ENCODE data around the gene ABLIM1.

The ABLIM1 gene

GRCh38 chr10:114489521-114490310 lies 168.4 kb downstream of the ABLIM1 start:
- no peak for DNase-seq (ENCODE audit: low read depth in 2 of 2)

DNA sequence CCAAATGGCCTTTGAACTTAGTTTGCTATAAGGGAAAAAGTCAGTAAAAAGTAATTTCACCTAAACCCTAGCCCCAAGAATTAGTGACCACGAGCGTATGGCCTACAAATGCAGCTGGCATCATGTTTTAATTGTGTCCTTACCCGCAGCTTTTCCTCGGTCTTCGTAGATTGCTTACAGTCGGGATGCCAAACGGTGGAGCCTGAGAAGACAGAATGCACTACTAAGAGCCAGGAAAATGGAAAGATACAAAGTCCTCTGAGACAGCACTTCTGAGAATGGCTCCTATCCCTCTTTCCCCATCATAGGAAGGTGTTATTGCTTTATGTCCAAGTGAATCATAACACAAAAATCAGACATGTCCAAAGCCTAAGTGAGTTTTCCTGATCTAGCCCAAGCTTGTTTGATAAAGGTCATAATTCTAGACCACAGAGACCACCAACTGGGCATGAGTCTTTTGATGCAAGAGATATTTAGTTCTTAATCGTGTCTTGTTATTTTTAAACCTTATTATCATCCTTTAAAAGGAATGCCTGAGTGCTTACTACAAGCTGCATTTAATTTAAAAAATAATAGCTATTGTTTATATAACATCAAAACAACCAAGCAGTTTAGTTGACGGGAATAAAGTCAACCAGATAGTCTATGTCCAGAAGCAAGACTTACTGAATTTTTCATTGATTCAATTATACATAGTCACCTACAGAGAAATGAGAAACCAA lies 170.1 kb downstream of the ABLIM1 start:
- DNase-seq (ENCODE audit: low read depth in 2 of 2) = no peak

DNA sequence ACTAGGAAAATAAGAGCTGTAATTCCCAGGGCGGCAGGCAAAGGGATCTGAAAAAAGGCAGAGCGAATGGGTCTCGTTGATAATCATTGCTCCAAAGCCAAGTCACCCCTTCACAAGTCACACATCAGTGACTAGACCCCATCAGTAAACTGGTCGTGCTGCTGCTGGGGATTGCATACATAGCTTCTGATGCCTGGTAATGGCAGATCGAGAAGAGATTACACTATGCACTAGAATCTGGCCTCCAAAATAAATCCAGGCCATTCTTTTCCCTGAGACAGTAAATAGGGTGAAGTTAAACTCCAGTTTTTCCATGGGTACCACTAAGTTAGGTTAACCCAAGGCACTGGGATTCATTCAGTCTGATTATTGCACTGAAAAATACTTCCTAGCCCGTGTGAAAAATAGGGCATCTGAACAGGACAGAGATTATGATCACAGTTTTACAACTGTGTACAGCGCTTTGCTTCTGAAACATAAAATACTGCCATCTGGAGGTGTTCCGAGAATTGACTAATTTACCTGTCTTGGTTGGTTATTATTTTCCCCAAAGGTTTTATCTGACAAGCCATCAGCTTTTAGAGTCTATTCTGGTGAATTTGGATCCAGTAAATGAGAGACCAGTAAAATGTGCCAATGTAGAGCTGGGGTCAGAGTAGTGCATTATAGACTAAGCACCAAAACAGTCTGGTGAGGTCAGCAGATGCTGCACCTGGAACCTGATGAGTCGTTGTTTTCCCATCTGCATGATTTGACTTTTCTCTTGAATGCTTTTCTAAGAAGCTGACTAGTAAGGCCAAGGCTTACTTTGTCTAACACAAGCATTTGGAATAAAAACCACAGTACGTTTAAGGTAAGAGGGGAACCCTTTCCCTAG lies 170.9 kb downstream of the ABLIM1 start:
- no peak for DNase-seq (ENCODE audit: low read depth in 2 of 2)

DNA sequence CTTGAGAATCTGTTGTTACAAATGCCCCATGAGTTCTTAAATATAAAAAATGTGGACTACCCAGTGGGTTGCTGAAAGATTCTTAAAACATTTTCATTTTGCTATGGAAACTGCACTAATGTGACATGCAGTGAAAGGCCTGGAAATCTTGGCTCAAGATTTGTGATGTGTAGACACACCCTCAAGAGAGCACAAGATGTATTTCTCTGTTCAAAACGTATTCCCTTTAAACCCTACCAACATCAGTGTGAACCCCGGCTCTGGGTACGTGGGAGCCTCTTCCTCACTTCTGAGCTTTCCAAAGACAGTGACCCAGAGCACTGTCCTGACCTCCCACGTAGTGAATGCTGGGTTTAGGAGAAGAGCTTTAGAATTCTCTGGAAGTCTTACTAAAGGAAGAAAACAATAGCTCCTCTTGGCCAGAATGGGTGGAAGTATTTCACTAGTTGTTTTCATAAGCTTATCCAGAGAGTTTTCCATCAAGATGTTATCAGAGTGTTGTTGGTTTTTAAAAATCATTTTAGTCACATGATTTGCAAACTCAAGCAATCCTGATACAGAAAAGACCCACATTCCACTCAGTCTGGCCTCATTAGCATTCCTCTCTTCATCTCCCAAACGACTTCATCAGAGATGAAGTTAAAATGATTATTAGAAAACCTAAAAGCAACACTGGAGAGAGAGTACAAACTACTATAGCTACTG lies 172.2 kb downstream of the ABLIM1 start:
- DNase-seq (ENCODE audit: low read depth in 2 of 2) = no peak

- no peak for DNase-seq (ENCODE audit: low read depth in 2 of 2)
Measured at GRCh38 chr10:114483575-114483974, 174.5 kb downstream of the ABLIM1 start.

- DNase-seq (ENCODE audit: low read depth in 2 of 2) = no peak
Measured at GRCh38 chr10:114482480-114483304, 175.4 kb downstream of the ABLIM1 start.

GRCh38 chr10:114481055-114481454 lies 177.0 kb downstream of the ABLIM1 start:
- no peak for DNase-seq (ENCODE audit: low read depth in 2 of 2)

DNA sequence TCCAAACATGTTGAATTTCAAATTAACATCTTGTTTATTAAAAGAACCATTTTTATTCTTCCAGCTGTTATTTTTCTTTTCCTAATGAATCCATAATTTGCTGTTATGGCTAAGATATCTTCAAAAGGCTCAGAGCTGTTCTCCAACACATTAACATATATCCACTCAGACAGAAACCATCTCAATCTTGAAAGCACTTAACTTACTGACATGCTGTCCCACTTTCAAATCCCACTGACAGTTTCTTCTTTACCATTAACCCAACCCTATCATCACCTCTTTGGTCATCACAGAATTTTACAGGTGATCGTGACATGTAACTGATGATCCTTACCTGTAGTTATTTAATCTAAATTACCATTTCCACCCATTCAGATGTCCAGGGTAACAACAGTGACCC lies 178.2 kb downstream of the ABLIM1 start:
- DNase-seq (ENCODE audit: low read depth in 2 of 2) = no peak

DNA sequence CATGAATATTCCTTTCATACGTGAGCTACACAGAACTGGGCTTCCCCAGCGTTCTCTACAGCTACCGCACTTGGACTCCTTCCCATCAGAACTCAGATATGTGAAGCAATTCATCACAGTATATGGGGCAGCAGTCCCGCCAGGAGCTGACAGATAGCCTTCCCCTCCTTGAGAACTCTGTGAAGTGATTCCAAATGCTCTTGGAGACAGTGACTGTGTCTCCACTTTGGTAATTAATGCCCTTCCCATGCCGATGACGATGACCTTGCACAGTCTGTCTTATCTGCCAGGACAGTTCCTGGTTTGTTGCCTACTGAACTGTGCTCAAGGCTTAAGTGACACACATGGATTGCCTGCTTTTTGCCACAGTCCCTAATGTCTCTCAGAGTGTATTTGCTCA lies 178.8 kb downstream of the ABLIM1 start:
- DNase-seq (ENCODE audit: low read depth in 2 of 2) = no peak

DNA sequence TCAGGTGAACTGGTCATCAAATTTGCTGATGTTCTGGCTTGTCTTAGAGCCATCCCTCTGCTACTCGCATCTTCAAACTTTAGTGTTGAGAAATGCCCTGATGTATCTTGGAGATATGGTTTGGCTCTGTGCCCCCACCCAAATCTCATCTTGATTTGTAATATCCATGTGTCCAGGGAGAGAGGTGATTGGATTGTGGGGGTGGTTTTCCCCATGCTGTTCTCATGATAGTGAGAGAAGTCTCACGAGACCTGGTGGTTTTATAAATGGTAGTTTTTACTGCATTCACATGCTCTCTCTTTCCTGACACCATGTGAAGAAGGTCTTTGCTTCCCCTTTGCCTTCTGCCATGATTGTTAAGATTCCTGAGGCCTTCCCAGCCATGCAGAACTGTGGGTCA lies 179.8 kb downstream of the ABLIM1 start:
- no peak for DNase-seq (ENCODE audit: low read depth in 2 of 2)

GRCh38 chr10:114477285-114477684 lies 180.8 kb downstream of the ABLIM1 start:
- DNase-seq (ENCODE audit: low read depth in 2 of 2) = no peak

- DNase-seq (ENCODE audit: low read depth in 2 of 2) = no peak
Measured at GRCh38 chr10:114474989-114475388, 183.1 kb downstream of the ABLIM1 start.

DNA sequence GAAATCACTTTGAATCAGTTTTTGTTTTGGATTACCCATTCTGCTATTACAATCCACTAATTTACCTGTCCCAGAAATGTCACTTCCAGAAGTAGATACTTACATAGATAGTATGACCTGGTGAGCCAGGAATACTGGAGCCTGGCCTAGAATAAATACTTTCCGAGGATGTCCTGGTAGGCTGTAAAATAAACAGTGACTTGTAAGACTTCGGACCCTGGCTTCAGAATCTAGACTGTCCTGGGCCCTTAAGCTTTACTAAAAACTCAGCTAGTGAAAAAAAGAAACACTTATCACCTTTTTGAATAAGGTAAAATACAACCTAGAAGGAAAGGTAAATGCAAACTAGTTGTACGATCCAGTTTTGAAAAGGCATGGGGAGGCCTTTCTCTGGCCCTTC lies 184.3 kb downstream of the ABLIM1 start:
- DNase-seq (ENCODE audit: low read depth in 2 of 2) = no peak

GRCh38 chr10:114472877-114473253 lies 185.2 kb downstream of the ABLIM1 start:
- DNase-seq (ENCODE audit: low read depth in 2 of 2) = no peak

GRCh38 chr10:114471906-114472876 lies 185.9 kb downstream of the ABLIM1 start:
- no peak for DNase-seq (ENCODE audit: low read depth in 2 of 2)

GRCh38 chr10:114470956-114471905 lies 186.8 kb downstream of the ABLIM1 start:
- DNase-seq (ENCODE audit: low read depth in 2 of 2) = peak; percentile 34 to 44

DNA sequence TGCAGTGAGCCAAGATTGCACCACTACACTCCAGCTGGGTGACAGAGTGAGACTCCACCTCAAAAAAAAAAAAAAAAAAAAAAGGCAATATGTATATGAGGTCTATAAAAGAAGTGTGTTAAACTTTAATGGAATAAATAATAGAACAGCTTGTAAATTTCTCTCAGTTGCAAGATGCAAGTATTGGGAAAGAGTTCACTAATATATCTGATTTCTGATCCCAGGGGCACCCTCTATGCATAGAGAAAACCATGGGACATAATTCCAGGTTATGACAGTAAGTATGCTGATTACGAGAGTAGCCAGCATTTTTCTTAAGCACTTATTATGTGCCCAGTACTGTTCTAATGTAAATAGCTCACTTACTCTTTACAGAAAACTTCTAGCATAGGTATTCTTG lies 187.7 kb downstream of the ABLIM1 start:
- DNase-seq (ENCODE audit: low read depth in 2 of 2) = no peak

DNA sequence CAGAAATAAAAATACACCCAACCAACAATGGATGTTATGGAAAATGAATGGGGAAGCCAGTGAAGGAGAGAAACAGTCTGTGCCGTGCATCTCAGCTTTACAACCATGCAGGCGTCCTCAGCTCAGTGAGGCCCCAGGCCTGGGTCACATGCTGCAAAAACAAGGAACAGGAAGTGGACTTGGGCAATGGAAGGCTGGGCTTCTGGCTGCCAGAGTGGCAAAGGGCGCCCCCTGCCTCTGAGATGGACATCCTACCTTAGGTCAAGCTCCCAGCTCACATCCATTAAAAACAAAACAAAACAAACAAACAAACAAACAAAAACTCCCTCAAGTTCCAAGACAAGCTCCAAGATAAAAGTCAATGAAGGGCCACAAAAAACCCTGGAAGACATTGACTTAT lies 199.1 kb downstream of the ABLIM1 start:
- DNase-seq (ENCODE audit: low read depth in 2 of 2) = no peak
